ENCODE results near the gene HYAL2.

DNA sequence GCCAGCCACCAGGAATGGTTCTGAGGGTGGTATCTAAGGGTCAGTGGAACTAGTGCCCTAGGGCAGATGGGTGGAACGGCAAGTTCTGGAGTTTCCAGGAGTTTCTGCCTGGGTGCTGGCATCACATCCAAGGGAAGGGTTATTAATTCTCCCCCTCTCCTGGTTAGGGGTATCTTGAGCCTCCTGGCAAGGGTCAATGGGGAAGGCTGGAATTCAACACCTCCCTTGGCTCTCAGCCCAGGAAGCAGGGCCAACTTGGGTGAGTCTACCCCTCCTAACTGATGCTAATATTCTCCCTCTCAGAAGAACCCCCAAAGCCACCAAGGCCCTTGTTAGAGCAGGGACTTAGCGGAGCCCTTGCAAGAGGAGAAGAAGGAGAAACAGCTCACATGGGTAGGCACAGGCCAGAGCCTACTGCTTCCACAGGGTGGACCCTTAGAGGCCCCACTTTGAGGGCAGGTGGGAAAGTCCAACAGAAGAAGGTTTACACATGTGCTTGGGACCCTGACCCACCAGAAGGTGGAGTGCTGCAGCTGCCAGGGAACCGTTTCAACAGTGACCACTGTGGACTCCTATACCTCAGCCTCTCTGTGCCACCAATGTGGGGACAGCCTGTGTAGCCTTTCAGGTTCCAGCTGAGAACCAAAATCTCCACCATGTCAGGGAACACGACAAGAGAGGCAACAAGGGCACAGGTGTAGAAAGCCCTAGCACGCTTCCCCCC lies 33.4 kb upstream of the HYAL2 start:
- no peak for TF ChIP-seq EZH2 (IDR thresholded peaks at IDR 0.05; ENCODE audit: insufficient read depth, poor library complexity, severe bottlenecking)
- no peak for TF ChIP-seq EZH2phosphoT487 (IDR thresholded peaks at IDR 0.05; ENCODE audit: insufficient read depth, low read depth)

Data from GM23248 (cell line).